ENCODE measurements around the gene BAZ2B. TPM values are rescaled to one million over a fixed set of nuclear protein-coding genes. Genes with fewer than 3 reads are reported as not detected.

Gene BAZ2B
- total and polyA plus RNA-seq, 7 donors: 7.6 to 156 (median 105) TPM

GRCh38 chr2:159449504-159450124, 166.7 kb downstream of the BAZ2B start:
- Histone ChIP-seq H3K27me3 (no peaks in the 10 kb centered on the region), H3K4me3 (no peak overlapping the region), H3K9me3 (no peaks in the 10 kb centered on the region), H3K36me3 (peaks cover 0 to 32% (median 10%) of the 10 kb centered on the region in 4 donors), H3K4me1 (peaks cover 0 to 9% (median 4%) of the 10 kb centered on the region in 4 donors), H3K27ac (no peak overlapping the region)
- intact Hi-C loops (cut with DNase I): no loop called here
- no peak for TF ChIP-seq POLR2A (IDR thresholded peaks at IDR 0.05)
- no peak for DNase-seq
- WGBS, 2 donors: 0% methylated on average over 1 of the region's 1 CpG

DNA sequence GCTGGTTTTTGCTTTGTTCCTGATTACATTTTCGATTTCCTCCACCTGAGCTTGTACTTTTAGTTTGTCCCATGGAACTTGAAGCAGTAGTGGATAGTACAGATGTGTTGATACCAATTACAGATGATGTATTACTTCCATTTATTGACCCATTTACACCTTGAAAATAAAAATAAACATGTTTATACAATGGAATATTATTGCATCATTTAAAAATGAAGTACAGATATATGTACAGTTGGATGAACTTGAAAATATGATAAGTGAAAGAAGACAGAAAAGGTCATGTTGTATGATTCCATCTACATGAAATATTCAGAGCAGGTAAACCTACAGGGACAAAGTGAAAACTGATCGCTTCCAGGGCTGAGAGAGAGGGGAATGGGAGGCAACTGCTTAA, 169.5 kb downstream of the BAZ2B start:
- H3K4me1 ChIP-seq: no peaks in the 10 kb centered on the region
- H3K36me3 ChIP-seq: peaks cover 0 to 54% (median 10%) of the 10 kb centered on the region in 4 donors
- DNase-seq: no peak
- H3K27ac ChIP-seq: no peak overlapping the region
- TF ChIP-seq POLR2AphosphoS5 (IDR thresholded peaks at IDR 0.05) (no peak), EP300 (IDR thresholded peaks at IDR 0.05) (no peak), POLR2A (IDR thresholded peaks at IDR 0.05) (no peak)
- TF ChIP-seq, protein P1, sequence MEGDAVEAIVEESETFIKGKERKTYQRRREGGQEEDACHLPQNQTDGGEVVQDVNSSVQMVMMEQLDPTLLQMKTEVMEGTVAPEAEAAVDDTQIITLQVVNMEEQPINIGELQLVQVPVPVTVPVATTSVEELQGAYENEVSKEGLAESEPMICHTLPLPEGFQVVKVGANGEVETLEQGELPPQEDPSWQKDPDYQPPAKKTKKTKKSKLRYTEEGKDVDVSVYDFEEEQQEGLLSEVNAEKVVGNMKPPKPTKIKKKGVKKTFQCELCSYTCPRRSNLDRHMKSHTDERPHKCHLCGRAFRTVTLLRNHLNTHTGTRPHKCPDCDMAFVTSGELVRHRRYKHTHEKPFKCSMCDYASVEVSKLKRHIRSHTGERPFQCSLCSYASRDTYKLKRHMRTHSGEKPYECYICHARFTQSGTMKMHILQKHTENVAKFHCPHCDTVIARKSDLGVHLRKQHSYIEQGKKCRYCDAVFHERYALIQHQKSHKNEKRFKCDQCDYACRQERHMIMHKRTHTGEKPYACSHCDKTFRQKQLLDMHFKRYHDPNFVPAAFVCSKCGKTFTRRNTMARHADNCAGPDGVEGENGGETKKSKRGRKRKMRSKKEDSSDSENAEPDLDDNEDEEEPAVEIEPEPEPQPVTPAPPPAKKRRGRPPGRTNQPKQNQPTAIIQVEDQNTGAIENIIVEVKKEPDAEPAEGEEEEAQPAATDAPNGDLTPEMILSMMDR (IDR thresholded peaks at IDR 0.05): no peak
- H3K27me3 ChIP-seq: no peaks in the 10 kb centered on the region
- 91 to 95% methylated on average over 2 of the region's 2 CpGs for WGBS, 2 donors
- H3K4me3 ChIP-seq: no peak overlapping the region
- intact Hi-C loops (cut with DNase I): no loop called here
- no peaks in the 10 kb centered on the region for H3K9me3 ChIP-seq

- peaks cover 0 to 5% (median 1%) of the 10 kb centered on the region in 4 donors for H3K4me1 ChIP-seq
- TF ChIP-seq POLR2AphosphoS5 (IDR thresholded peaks at IDR 0.05) (no peak), POLR2A (IDR thresholded peaks at IDR 0.05) (no peak), EP300 (IDR thresholded peaks at IDR 0.05) (no peak)
- TF ChIP-seq, protein P1 (IDR thresholded peaks at IDR 0.05): no peak
- no peak overlapping the region for H3K27ac ChIP-seq
- no peak overlapping the region for H3K4me3 ChIP-seq
- no peak for DNase-seq
- H3K27me3 ChIP-seq: no peaks in the 10 kb centered on the region
- no peaks in the 10 kb centered on the region for H3K9me3 ChIP-seq
- intact Hi-C loops (cut with DNase I): no loop called here
- WGBS, 2 donors: 98% methylated on average over 2 of the region's 2 CpGs
- peaks cover 0 to 54% (median 10%) of the 10 kb centered on the region in 4 donors for H3K36me3 ChIP-seq
Observed at GRCh38 chr2:159446201-159446600, 170.1 kb downstream of the BAZ2B start.

DNA sequence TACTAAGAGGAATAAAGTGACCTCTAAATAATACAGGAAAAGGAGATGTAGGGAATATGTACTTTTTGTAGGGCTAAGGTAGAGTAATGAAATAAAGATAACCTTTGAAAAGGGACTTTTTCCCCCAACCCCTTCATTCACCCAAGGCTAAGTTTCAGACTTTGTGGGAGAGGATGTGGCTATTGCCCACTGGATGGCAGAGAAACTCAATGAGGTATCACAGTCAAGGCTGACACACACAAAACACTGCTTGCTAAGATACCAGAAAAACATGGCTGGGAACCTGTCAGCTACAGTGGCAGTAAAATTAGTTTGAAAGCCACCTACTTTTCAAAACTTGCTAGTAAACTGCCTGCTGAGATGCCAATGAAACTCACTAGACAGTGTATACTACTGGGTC, 171.0 kb downstream of the BAZ2B start:
- H3K4me1 ChIP-seq: peaks cover 0 to 8% (median 3%) of the 10 kb centered on the region in 4 donors
- H3K36me3 ChIP-seq: peaks cover 0 to 54% (median 10%) of the 10 kb centered on the region in 4 donors
- intact Hi-C loops (cut with DNase I): no loop called here
- H3K27me3 ChIP-seq: no peaks in the 10 kb centered on the region
- DNase-seq: no peak
- TF ChIP-seq, protein P1 (IDR thresholded peaks at IDR 0.05): no peak
- TF ChIP-seq POLR2A (IDR thresholded peaks at IDR 0.05) (no peak), EP300 (IDR thresholded peaks at IDR 0.05) (no peak), POLR2AphosphoS5 (IDR thresholded peaks at IDR 0.05) (no peak)
- no peak overlapping the region for H3K27ac ChIP-seq
- H3K4me3 ChIP-seq: no peak overlapping the region
- no peaks in the 10 kb centered on the region for H3K9me3 ChIP-seq

DNA sequence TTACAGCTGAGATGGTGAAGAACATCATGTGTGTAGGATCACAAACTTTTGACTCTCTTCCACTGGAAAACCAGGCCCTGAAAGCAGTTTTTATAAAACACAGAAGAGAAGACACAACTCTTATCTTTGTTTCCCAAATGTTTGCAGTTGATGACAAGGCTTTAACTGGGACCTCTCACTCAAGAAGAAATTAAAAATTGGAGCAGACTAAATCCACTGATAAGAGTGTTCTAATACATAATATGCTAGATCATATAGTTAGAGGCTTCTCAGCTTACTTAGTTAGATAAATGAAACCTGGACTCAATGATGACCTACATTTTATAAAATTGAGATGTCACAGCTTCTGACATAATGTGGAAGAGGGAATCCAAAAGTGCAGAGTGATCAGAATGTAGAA, 171.6 kb downstream of the BAZ2B start:
- Histone ChIP-seq H3K27ac (no peak overlapping the region), H3K4me3 (no peak overlapping the region), H3K27me3 (no peaks in the 10 kb centered on the region), H3K4me1 (peaks cover 0 to 8% (median 3%) of the 10 kb centered on the region in 4 donors), H3K9me3 (no peaks in the 10 kb centered on the region), H3K36me3 (peaks cover 0 to 54% (median 10%) of the 10 kb centered on the region in 4 donors)
- intact Hi-C loops (cut with DNase I): no loop called here
- TF ChIP-seq EP300 (IDR thresholded peaks at IDR 0.05) (no peak), POLR2AphosphoS5 (IDR thresholded peaks at IDR 0.05) (no peak), POLR2A (IDR thresholded peaks at IDR 0.05) (no peak)
- TF ChIP-seq, protein P1 (IDR thresholded peaks at IDR 0.05): no peak
- no peak for DNase-seq

Measured in sigmoid colon (tissue), 7 donors.